Suprapubic skin (tissue), 3 donors: ENCODE data around the gene KRT31.

Experiments used
- POLR2AphosphoS5 ChIP-seq, 3 donors: sonication (generic); formaldehyde crosslinking; IDR thresholded peaks; one replicate each; pipeline ENCODE4 v1.6.1; 2017; ENCODE audit warnings: antibody characterized with exemption in 3 of 3
- TF ChIP-seq, protein P1 (sequence below), 2 donors: fragments of 200-600 bp in 1 of 2; fragments of 450-650 bp in 1 of 2; sonication (generic) in 1 of 2; IDR thresholded peaks; one replicate each; pipeline ENCODE4 v1.5.1; 2016 to 2019; ENCODE audit warnings: antibody characterized with exemption in 2 of 2, mild to moderate bottlenecking in 1 of 2, moderate library complexity in 1 of 2

DNA sequence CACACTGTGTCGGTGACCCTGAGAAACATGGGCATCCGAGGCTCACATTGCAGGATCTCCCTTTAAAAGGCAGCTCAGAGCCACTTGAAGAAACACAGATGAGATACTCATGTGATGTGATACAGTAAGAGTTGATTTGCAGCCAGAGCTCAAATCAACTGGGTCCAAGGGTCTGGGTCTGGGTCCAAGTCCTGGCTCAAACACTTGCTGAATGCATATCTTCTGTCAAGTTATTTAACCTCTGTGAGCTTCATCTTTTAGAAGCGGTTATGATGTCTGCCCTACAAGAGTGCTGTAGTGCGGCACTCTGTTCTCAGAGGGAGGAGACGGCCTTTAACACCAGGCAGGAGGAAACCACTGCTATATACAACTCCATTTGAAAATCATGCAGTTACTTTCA is 37.0 kb upstream of the KRT31 start:
- TF ChIP-seq, protein P1, sequence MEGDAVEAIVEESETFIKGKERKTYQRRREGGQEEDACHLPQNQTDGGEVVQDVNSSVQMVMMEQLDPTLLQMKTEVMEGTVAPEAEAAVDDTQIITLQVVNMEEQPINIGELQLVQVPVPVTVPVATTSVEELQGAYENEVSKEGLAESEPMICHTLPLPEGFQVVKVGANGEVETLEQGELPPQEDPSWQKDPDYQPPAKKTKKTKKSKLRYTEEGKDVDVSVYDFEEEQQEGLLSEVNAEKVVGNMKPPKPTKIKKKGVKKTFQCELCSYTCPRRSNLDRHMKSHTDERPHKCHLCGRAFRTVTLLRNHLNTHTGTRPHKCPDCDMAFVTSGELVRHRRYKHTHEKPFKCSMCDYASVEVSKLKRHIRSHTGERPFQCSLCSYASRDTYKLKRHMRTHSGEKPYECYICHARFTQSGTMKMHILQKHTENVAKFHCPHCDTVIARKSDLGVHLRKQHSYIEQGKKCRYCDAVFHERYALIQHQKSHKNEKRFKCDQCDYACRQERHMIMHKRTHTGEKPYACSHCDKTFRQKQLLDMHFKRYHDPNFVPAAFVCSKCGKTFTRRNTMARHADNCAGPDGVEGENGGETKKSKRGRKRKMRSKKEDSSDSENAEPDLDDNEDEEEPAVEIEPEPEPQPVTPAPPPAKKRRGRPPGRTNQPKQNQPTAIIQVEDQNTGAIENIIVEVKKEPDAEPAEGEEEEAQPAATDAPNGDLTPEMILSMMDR (IDR thresholded peaks at IDR 0.05): no peak
- TF ChIP-seq POLR2AphosphoS5 (IDR thresholded peaks at IDR 0.05): no peak
